HG02943 (cell line): ENCODE data around the gene PJA2.

Source experiments
- ATAC-seq: cut with Tn5 transposase; IDR thresholded peaks from one replicate; pipeline ENCODE4 v1.9.1; 2021; ENCODE audit warnings: mild to moderate bottlenecking, low read depth, moderate library complexity; ENCODE audit not compliant: unreplicated experiment

The PJA2 gene

GRCh38 chr5:109351988-109352864 lies 57.5 kb downstream of the PJA2 start:
- ATAC-seq: no peak

GRCh38 chr5:109350537-109351270 lies 59.1 kb downstream of the PJA2 start:
- ATAC-seq: no peak

- no peak for ATAC-seq
Observed at GRCh38 chr5:109349388-109349787, 60.4 kb downstream of the PJA2 start.

GRCh38 chr5:109347252-109347888 lies 62.4 kb downstream of the PJA2 start:
- no peak for ATAC-seq

- ATAC-seq: no peak
Observed at GRCh38 chr5:109345699-109346098, 64.1 kb downstream of the PJA2 start.

GRCh38 chr5:109340351-109340750 lies 69.4 kb downstream of the PJA2 start:
- no peak for ATAC-seq

GRCh38 chr5:109335114-109335513 lies 74.7 kb downstream of the PJA2 start:
- no peak for ATAC-seq

GRCh38 chr5:109334056-109334455 lies 75.7 kb downstream of the PJA2 start:
- no peak for ATAC-seq

GRCh38 chr5:109329333-109330237 lies 80.2 kb downstream of the PJA2 start:
- no peak for ATAC-seq

- no peak for ATAC-seq
Observed at GRCh38 chr5:109328626-109329025, 81.1 kb downstream of the PJA2 start.

GRCh38 chr5:109327570-109327969 lies 82.2 kb downstream of the PJA2 start:
- no peak for ATAC-seq

GRCh38 chr5:109326919-109327318 lies 82.9 kb downstream of the PJA2 start:
- no peak for ATAC-seq

GRCh38 chr5:109325456-109325855 lies 84.3 kb downstream of the PJA2 start:
- ATAC-seq: no peak

GRCh38 chr5:109324931-109325330 lies 84.8 kb downstream of the PJA2 start:
- ATAC-seq: no peak

- ATAC-seq: no peak
Observed at GRCh38 chr5:109324351-109324750, 85.4 kb downstream of the PJA2 start.

- no peak for ATAC-seq
Observed at GRCh38 chr5:109322694-109323093, 87.1 kb downstream of the PJA2 start.

GRCh38 chr5:109319351-109319750 lies 90.4 kb downstream of the PJA2 start:
- no peak for ATAC-seq

- no peak for ATAC-seq
Observed at GRCh38 chr5:109318455-109319108, 91.2 kb downstream of the PJA2 start.

GRCh38 chr5:109316634-109317033 lies 93.1 kb downstream of the PJA2 start:
- ATAC-seq: no peak

- no peak for ATAC-seq
Observed at GRCh38 chr5:109315245-109315644, 94.5 kb downstream of the PJA2 start.
